Astrocyte of the spinal cord (primary cell): ENCODE data around the gene PDK4.

Source experiments
- DNase-seq: peaks from one replicate; pipeline ENCODE4 v3.0.0; 2011; ENCODE audit warnings: low read depth, low spot score
- H3K4me3 ChIP-seq: 2 replicates; pipeline ENCODE4 v1.5.1; 2011; ENCODE audit warnings: low read depth, mild to moderate bottlenecking, low read length, moderate library complexity
- in situ Hi-C: cut with HindIII; loops from 2 replicates; pipeline ENCODE4 v1.10.0; 2017; ENCODE audit warnings: low sequenced_read_pairs
- TF ChIP-seq, protein P1 (sequence below): IDR thresholded peaks from 2 replicates; pipeline ENCODE4 v1.5.1; 2012; ENCODE audit warnings: low read depth, mild to moderate bottlenecking, low read length, inconsistent platforms

PDK4 gene

DNA sequence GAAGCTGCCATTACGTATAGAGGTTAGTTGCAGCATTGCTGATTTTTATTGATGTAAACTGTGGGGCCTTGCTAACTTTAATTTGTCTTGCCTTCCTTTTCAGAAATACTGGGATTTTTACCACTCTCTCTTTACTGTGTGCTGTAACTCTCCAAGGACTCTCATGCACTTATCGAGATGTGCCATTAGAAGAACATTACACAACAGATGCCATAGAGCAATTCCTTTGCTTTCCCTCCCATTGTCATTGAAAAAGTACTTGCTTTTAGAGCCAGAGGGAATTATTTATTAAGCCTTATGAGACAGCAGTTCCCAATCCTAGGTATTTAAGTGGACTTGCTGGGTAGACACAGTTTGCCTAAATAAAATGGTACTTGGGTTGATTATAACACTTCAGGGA is 58.8 kb downstream of the PDK4 start:
- in situ Hi-C loops: no loop called here
- TF ChIP-seq, protein P1, sequence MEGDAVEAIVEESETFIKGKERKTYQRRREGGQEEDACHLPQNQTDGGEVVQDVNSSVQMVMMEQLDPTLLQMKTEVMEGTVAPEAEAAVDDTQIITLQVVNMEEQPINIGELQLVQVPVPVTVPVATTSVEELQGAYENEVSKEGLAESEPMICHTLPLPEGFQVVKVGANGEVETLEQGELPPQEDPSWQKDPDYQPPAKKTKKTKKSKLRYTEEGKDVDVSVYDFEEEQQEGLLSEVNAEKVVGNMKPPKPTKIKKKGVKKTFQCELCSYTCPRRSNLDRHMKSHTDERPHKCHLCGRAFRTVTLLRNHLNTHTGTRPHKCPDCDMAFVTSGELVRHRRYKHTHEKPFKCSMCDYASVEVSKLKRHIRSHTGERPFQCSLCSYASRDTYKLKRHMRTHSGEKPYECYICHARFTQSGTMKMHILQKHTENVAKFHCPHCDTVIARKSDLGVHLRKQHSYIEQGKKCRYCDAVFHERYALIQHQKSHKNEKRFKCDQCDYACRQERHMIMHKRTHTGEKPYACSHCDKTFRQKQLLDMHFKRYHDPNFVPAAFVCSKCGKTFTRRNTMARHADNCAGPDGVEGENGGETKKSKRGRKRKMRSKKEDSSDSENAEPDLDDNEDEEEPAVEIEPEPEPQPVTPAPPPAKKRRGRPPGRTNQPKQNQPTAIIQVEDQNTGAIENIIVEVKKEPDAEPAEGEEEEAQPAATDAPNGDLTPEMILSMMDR: no peak
- no peak for DNase-seq
- no peak overlapping the region for H3K4me3 ChIP-seq

DNA sequence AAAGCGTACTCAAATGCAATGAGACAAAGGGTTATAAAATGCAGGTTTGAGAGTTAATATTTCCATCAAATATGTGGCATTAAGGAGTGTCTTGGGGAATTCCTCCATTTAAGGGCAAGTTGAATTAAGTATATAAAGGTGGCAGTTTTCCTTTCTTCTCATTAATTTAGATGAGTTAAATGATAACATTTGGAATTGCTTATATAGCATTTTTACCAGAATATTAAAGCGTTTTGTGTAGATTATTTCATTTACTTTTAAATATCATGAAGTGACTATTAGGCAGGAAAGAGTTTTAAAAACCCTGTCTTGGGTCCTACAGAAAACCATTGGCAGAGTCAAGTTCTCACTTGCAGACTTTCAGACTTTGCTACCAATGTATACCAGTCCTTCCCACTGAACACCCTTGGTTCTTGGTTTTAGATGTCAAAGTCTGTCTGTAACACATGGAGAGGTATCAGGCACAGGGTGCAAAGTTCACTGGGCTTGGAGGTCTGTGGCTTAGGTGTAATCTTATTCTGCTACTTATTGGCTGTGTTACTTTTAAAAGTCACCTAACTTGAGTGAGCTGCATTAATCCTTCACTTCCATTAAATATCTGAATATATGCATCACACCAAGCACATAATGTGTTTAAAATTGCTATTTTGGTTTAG is 59.5 kb downstream of the PDK4 start:
- DNase-seq: no peak
- in situ Hi-C loops: no loop called here
- TF ChIP-seq, protein P1: no peak
- H3K4me3 ChIP-seq: no peak overlapping the region

DNA sequence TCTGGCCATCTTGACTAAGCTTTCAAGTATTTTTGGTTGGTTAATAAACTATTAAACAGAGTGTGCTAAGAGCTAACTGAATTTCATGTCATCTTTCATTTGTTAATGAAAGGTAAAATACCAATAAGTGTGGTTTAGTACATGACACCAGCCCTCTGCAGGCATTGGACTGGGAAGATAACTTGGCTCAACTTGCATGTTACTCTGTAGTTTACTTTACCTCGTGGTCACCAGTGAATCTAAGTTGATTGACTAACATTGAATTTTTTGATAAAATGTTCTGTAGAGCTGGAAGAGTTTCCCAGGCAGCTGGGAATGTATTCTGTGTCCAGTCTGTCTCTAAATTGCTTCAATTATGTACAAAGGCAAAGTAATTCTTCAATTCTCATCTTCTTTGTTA is 60.7 kb downstream of the PDK4 start:
- TF ChIP-seq, protein P1: no peak
- no peak for DNase-seq
- H3K4me3 ChIP-seq: no peak overlapping the region
- in situ Hi-C loops: no loop called here

DNA sequence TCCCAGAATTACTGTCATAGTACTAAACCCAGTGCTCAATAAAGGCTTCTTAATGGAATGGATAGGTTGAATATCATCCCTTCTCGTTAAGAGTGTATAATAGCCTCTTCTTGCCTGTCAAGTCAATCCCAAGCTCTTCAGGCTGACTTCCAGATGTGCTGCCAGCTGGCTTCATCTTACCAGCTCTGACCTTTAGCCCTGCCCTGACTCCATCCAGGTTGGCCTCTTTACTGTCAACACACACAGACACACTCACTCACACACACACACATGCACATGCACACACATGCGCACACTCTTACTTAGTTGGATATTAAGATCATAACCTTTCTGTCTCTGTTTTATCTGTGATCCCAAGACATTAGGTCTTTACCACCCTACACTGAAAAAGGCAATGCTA is 61.5 kb downstream of the PDK4 start:
- H3K4me3 ChIP-seq: no peak overlapping the region
- in situ Hi-C loops: no loop called here
- TF ChIP-seq, protein P1: no peak
- no peak for DNase-seq
